HG03196 (cell line): ENCODE measurements around the gene UCK2.

Source experiments
- ATAC-seq: cut with Tn5 transposase; IDR thresholded peaks from one replicate; pipeline ENCODE4 v1.9.1; 2021; ENCODE audit not compliant: unreplicated experiment

The UCK2 gene

GRCh38 chr1:165877411-165877810, 50.0 kb downstream of the UCK2 start:
- ATAC-seq: no peak

GRCh38 chr1:165877940-165878556, 50.6 kb downstream of the UCK2 start:
- peak; percentile 52 for ATAC-seq

- no peak for ATAC-seq
These were observed 52.5 kb downstream of the UCK2 start for GRCh38 chr1:165879946-165880345.

- no peak for ATAC-seq
These were observed 53.6 kb downstream of the UCK2 start for GRCh38 chr1:165880993-165881392.

- ATAC-seq: no peak
These were observed 54.9 kb downstream of the UCK2 start for GRCh38 chr1:165882168-165882837.

GRCh38 chr1:165883056-165883455, 55.6 kb downstream of the UCK2 start:
- no peak for ATAC-seq

GRCh38 chr1:165884009-165884689, 56.7 kb downstream of the UCK2 start:
- no peak for ATAC-seq

- no peak for ATAC-seq
These were observed 57.4 kb downstream of the UCK2 start for GRCh38 chr1:165884690-165885304.

- ATAC-seq: no peak
These were observed 57.9 kb downstream of the UCK2 start for GRCh38 chr1:165885305-165885694.

GRCh38 chr1:165886193-165886592, 58.8 kb downstream of the UCK2 start:
- no peak for ATAC-seq

- no peak for ATAC-seq
These were observed 59.6 kb downstream of the UCK2 start for GRCh38 chr1:165886983-165887382.

GRCh38 chr1:165887877-165888551, 60.6 kb downstream of the UCK2 start:
- ATAC-seq: no peak

GRCh38 chr1:165888552-165888920, 61.1 kb downstream of the UCK2 start:
- no peak for ATAC-seq

GRCh38 chr1:165890684-165891083, 63.3 kb downstream of the UCK2 start:
- ATAC-seq: no peak

- ATAC-seq: no peak
These were observed 63.9 kb downstream of the UCK2 start for GRCh38 chr1:165891111-165891860.

GRCh38 chr1:165892935-165893334, 65.5 kb downstream of the UCK2 start:
- ATAC-seq: no peak

- no peak for ATAC-seq
These were observed 66.1 kb downstream of the UCK2 start for GRCh38 chr1:165893507-165893906.

GRCh38 chr1:165894591-165894990, 67.2 kb downstream of the UCK2 start:
- no peak for ATAC-seq

- ATAC-seq: no peak
These were observed 68.0 kb downstream of the UCK2 start for GRCh38 chr1:165895451-165895871.

- ATAC-seq: no peak
These were observed 68.9 kb downstream of the UCK2 start for GRCh38 chr1:165896277-165896676.
